Measurements from ENCODE around the gene ARHGEF19.

- TF ChIP-seq CTCF (conservative IDR thresholded peaks at IDR 0.05; ENCODE audit: low read depth, low read length) (no peak), EZH2 (IDR thresholded peaks at IDR 0.05; ENCODE audit: low read length, unreplicated experiment) (no peak), EZH2phosphoT487 (IDR thresholded peaks at IDR 0.05; ENCODE audit: borderline replicate concordance, low read length) (no peak)
Measured at GRCh38 chr1:16237343-16237830, 24.9 kb upstream of the ARHGEF19 start.
